A549 (cell line): Measurements from ENCODE around the gene POLR3GL. TPM values are rescaled to one million over a fixed set of nuclear protein-coding genes. Genes with fewer than 3 reads are reported as not detected.

ENCODE experiments used
- ATAC-seq, 2 experiments: fragments of 200-7000 bp in 1 of 2; fragments of >200 bp in 1 of 2; cut with Nextera tagmentation in 1 of 2; cut with Tn5 transposase in 1 of 2; 3 replicates each; pipeline versions ENCODE4 v1.8.0 to v1.9.1; 2018 to 2020; ENCODE audit warnings: mild to moderate bottlenecking in 1 of 2, moderate library complexity in 1 of 2
- CTCF ChIA-PET: fragments of 300-600 bp; sonication (Branson Sonifier 250); formaldehyde crosslinking; extraction: SDS; loops from one replicate; lab custom pipeline; 2021; ENCODE audit warnings: antibody characterized with exemption, inconsistent platforms; lab: Yijun Ruan, JAX
- POLR2A ChIA-PET: fragments of 350-600 bp; formaldehyde crosslinking; extraction: SDS; loops from one replicate; lab custom pipeline; 2021; ENCODE audit warnings: antibody characterized with exemption, inconsistent platforms; lab: Yijun Ruan, JAX
- DNase-seq, 2 experiments: peaks; one replicate each; pipeline versions ENCODE4 v3.0.0 to v3.0.0-alpha.2; 2011 to 2016; ENCODE audit warnings: low read depth in 1 of 2, low spot score in 1 of 2
- FAIRE-seq: peaks from 2 replicates; lab custom pipeline; 2011; peaks lifted over from hg19 to GRCh38; lab: Jason Lieb, UNC
- H3K27ac ChIP-seq, 2 experiments: fragments of >200 bp; sonication (Bioruptor Twin); formaldehyde crosslinking; 3 replicates each; pipeline ENCODE4 v1.5.1; 2016 to 2017
- H3K4me1 ChIP-seq: fragments of >200 bp; sonication (Bioruptor Twin); formaldehyde crosslinking; 3 replicates; pipeline ENCODE4 v1.6.1; 2016
- H3K4me2 ChIP-seq: fragments of >200 bp; sonication (Bioruptor Twin); formaldehyde crosslinking; 3 replicates; pipeline ENCODE4 v1.6.1; 2016
- H3K4me3 ChIP-seq: fragments of >200 bp; sonication (Bioruptor Twin); formaldehyde crosslinking; 3 replicates; pipeline ENCODE4 v1.5.1; 2016
- H3K9me3 ChIP-seq: fragments of >200 bp; sonication (Bioruptor Twin); formaldehyde crosslinking; 3 replicates; pipeline ENCODE4 v1.6.1; 2016
- BHLHE40 ChIP-seq: IDR thresholded peaks from 2 replicates; pipeline ENCODE4 v1.6.1; 2012; ENCODE audit warnings: low read depth, low read length, inconsistent platforms
- CBX2 ChIP-seq: fragments of 200-600 bp; sonication (generic); IDR thresholded peaks from 2 replicates; pipeline ENCODE4 v1.6.1; 2016; ENCODE audit warnings: low read depth, mild to moderate bottlenecking, borderline replicate concordance
- CBX8 ChIP-seq: fragments of 200-600 bp; sonication (generic); IDR thresholded peaks from 2 replicates; pipeline ENCODE4 v1.6.1; 2016
- EP300 ChIP-seq, 2 experiments: fragments of >200 bp; sonication (Bioruptor Twin); formaldehyde crosslinking; IDR thresholded peaks; 2 replicates in 1 of 2; 3 replicates in 1 of 2; pipeline ENCODE4 v1.6.1; 2016 to 2017
- ESRRA ChIP-seq: fragments of 150-350 bp; IDR thresholded peaks from 2 replicates; pipeline ENCODE4 v1.6.1; 2014; ENCODE audit warnings: mild to moderate bottlenecking, low read length, borderline replicate concordance
- FOXS1 ChIP-seq: fragments of 250-450 bp; sonication (Bioruptor Pico); IDR thresholded peaks from 2 replicates; pipeline ENCODE4 v1.5.0; 2020; ENCODE audit warnings: mild to moderate bottlenecking, moderate library complexity
- GATA3 ChIP-seq: IDR thresholded peaks from 2 replicates; pipeline ENCODE4 v1.6.1; 2012; ENCODE audit warnings: borderline replicate concordance
- HOXA7 ChIP-seq: fragments of 250-450 bp; sonication (Bioruptor Pico); IDR thresholded peaks from 2 replicates; pipeline ENCODE4 v1.5.0; 2020; ENCODE audit warnings: mild to moderate bottlenecking, moderate library complexity
- JUNB ChIP-seq: fragments of >200 bp; sonication (Bioruptor Twin); formaldehyde crosslinking; IDR thresholded peaks from 2 replicates; pipeline ENCODE4 v1.6.1; 2016
- KDM5A ChIP-seq: fragments of 200-600 bp; sonication (generic); IDR thresholded peaks from 2 replicates; pipeline ENCODE4 v1.6.1; 2016; ENCODE audit warnings: antibody characterized with exemption, mild to moderate bottlenecking
- MAZ ChIP-seq: fragments of 150-350 bp; IDR thresholded peaks from 2 replicates; pipeline ENCODE4 v1.6.1; 2014; ENCODE audit warnings: antibody characterized with exemption, low read depth, low read length, borderline replicate concordance
- NFE2L2 ChIP-seq: fragments of 150-350 bp; conservative IDR thresholded peaks from 2 replicates; pipeline ENCODE4 v1.6.1; 2014; ENCODE audit warnings: low read length
- PHF8 ChIP-seq: fragments of 200-600 bp; sonication (generic); IDR thresholded peaks from 2 replicates; pipeline ENCODE4 v1.6.1; 2016; ENCODE audit warnings: low read depth, mild to moderate bottlenecking, antibody characterized with exemption, moderate library complexity, borderline replicate concordance
- POLR2AphosphoS2 ChIP-seq: conservative IDR thresholded peaks from 2 replicates; pipeline ENCODE4 v1.6.1; 2012; ENCODE audit warnings: low read length, improper control_type of control experiment, inconsistent platforms
- RARB ChIP-seq: fragments of 250-450 bp; sonication (Bioruptor Pico); IDR thresholded peaks from 2 replicates; pipeline ENCODE4 v1.8.0; 2021; ENCODE audit warnings: mild to moderate bottlenecking, moderate library complexity
- SMC3 ChIP-seq: fragments of >200 bp; sonication (Bioruptor Twin); formaldehyde crosslinking; IDR thresholded peaks from 3 replicates; pipeline ENCODE4 v1.6.1; 2018; ENCODE audit warnings: inconsistent platforms
- SREBF2 ChIP-seq: fragments of 450-650 bp; IDR thresholded peaks from 2 replicates; pipeline ENCODE4 v1.6.1; 2014; ENCODE audit warnings: mild to moderate bottlenecking, moderate library complexity
- TFCP2L1 ChIP-seq: fragments of 250-450 bp; sonication (Bioruptor Pico); IDR thresholded peaks from 2 replicates; pipeline ENCODE4 v1.5.0; 2021; ENCODE audit warnings: mild to moderate bottlenecking
- TP53 ChIP-seq: fragments of 250-450 bp; sonication (Bioruptor Pico); IDR thresholded peaks from 2 replicates; pipeline ENCODE4 v1.5.0; 2021; ENCODE audit warnings: mild to moderate bottlenecking, moderate library complexity
- ZC3H11A ChIP-seq: fragments of 450-650 bp; IDR thresholded peaks from 2 replicates; pipeline ENCODE4 v1.6.1; 2014; ENCODE audit warnings: antibody characterized with exemption, mild to moderate bottlenecking
- ZFP36 ChIP-seq: fragments of 450-650 bp; IDR thresholded peaks from 2 replicates; pipeline ENCODE4 v1.6.1; 2014; ENCODE audit warnings: borderline replicate concordance; ENCODE audit not compliant: partially characterized antibody
- ZNF302 ChIP-seq: fragments of 250-450 bp; sonication (Bioruptor Pico); IDR thresholded peaks from 2 replicates; pipeline ENCODE4 v1.9.0; 2021; ENCODE audit warnings: inconsistent platforms, mild to moderate bottlenecking, moderate library complexity
- WGBS: methylation state at CpG from one replicate; pipeline ENCODE4 v1.1.6; 2017; ENCODE audit errors: missing lambda C conversion rate; 5-methylcytosine and 5-hydroxymethylcytosine counted together
- polyA plus RNA-seq, 4 experiments: library from polyadenylated mRNA; depleted of rRNA in 3 of 4; stranded (reverse); fragments of >200 nt; fragmentation: RNase III in 1 of 4; extraction: RNeasy Plus Mini Kit Qiagen cat#74134 plus additional on column Dnase treatment in 1 of 4; gene quantifications; 2 replicates in 3 of 4; 3 replicates in 1 of 4; pipeline ENCODE4 v1.2.3, GENCODE V29; 2011 to 2017
- TF ChIP-seq, protein P1 (sequence below): fragments of >200 bp; sonication (Bioruptor Twin); formaldehyde crosslinking; IDR thresholded peaks from 3 replicates; pipeline ENCODE4 v1.5.1; 2016
- TF ChIP-seq, protein P2 (sequence below): fragments of 150-350 bp; IDR thresholded peaks from 2 replicates; pipeline ENCODE4 v1.6.1; 2014; ENCODE audit warnings: low read depth, mild to moderate bottlenecking, low read length
- TF ChIP-seq, protein P3 (sequence below): IDR thresholded peaks from 2 replicates; pipeline ENCODE4 v1.6.1; 2012; ENCODE audit warnings: low read depth, borderline replicate concordance
- TF ChIP-seq, protein P4 (sequence below): IDR thresholded peaks from 2 replicates; pipeline ENCODE4 v1.6.1; 2012

POLR3GL gene
- polyA plus RNA-seq, 2 of the 4 experiments (the other 2 are of a cell fraction) = 12.6 to 15.7 TPM

DNA sequence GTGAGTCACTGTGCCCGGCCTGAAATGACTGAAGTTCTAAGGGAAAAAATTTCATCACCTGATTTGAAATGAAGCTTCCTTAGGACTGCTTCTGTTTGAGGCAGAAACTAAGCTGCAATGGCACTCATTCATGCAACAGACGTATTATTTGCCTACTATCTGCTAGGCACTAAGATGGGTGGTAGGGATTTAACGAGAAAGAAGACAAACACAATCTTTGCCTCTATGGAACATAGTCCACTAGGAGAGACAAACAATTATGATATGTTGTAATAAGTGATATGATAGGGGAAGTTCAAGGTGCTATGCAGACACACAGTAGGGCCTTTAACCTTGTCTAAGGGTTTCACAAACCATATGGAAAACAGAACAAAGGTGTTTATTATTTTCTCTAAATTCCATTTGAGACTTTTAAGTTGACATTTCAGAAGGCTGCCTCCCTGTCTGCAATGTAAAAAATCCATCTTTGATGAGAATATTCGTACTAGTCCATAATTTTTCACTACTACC lies 18.0 kb upstream of the POLR3GL start:
- no peak for FAIRE-seq
- H3K27ac ChIP-seq = no peak overlapping the region
- ChIA-PET POLR2A (interaction anchor here (1.0 to 1.2 kb wide), 2 partner anchors 10 to 19 kb away, joined by 3 read pairs; partner anchors contain the start of gene RBM8A), CTCF (interaction anchor here (1.0 kb wide), 1 partner anchor 55 kb away, joined by 3 read pairs; no protein-coding TSS in a partner anchor)
- no peak for ATAC-seq
- H3K4me2 ChIP-seq = no peak overlapping the region
- no peaks in the 10 kb centered on the region for H3K9me3 ChIP-seq
- no peak for TF ChIP-seq GATA3
- TF ChIP-seq TP53 (CRISPR knock-in tag) = no peak
- TF ChIP-seq JUNB = no peak
- no peak for TF ChIP-seq ESRRA
- TF ChIP-seq CBX2 = no peak
- TF ChIP-seq, protein P1, sequence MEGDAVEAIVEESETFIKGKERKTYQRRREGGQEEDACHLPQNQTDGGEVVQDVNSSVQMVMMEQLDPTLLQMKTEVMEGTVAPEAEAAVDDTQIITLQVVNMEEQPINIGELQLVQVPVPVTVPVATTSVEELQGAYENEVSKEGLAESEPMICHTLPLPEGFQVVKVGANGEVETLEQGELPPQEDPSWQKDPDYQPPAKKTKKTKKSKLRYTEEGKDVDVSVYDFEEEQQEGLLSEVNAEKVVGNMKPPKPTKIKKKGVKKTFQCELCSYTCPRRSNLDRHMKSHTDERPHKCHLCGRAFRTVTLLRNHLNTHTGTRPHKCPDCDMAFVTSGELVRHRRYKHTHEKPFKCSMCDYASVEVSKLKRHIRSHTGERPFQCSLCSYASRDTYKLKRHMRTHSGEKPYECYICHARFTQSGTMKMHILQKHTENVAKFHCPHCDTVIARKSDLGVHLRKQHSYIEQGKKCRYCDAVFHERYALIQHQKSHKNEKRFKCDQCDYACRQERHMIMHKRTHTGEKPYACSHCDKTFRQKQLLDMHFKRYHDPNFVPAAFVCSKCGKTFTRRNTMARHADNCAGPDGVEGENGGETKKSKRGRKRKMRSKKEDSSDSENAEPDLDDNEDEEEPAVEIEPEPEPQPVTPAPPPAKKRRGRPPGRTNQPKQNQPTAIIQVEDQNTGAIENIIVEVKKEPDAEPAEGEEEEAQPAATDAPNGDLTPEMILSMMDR = no peak
- no peak for TF ChIP-seq SMC3
- TF ChIP-seq BHLHE40 = no peak
- TF ChIP-seq, protein P2, sequence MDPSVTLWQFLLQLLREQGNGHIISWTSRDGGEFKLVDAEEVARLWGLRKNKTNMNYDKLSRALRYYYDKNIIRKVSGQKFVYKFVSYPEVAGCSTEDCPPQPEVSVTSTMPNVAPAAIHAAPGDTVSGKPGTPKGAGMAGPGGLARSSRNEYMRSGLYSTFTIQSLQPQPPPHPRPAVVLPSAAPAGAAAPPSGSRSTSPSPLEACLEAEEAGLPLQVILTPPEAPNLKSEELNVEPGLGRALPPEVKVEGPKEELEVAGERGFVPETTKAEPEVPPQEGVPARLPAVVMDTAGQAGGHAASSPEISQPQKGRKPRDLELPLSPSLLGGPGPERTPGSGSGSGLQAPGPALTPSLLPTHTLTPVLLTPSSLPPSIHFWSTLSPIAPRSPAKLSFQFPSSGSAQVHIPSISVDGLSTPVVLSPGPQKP = no peak
- TF ChIP-seq, protein P3, sequence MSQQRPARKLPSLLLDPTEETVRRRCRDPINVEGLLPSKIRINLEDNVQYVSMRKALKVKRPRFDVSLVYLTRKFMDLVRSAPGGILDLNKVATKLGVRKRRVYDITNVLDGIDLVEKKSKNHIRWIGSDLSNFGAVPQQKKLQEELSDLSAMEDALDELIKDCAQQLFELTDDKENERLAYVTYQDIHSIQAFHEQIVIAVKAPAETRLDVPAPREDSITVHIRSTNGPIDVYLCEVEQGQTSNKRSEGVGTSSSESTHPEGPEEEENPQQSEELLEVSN = no peak
- no peak for TF ChIP-seq FOXS1 (CRISPR knock-in tag)
- no peak for TF ChIP-seq CBX8
- TF ChIP-seq TFCP2L1 (CRISPR knock-in tag) = no peak
- TF ChIP-seq HOXA7 (CRISPR knock-in tag) = no peak
- no peak for TF ChIP-seq POLR2AphosphoS2
- no peak for TF ChIP-seq KDM5A
- TF ChIP-seq RARB = no peak
- TF ChIP-seq ZC3H11A = no peak
- no peak overlapping the region for H3K4me3 ChIP-seq
- H3K4me1 ChIP-seq = no peaks in the 10 kb centered on the region
- DNase-seq = no peak
- WGBS = 85% methylated on average over 4 of the region's 4 CpGs

DNA sequence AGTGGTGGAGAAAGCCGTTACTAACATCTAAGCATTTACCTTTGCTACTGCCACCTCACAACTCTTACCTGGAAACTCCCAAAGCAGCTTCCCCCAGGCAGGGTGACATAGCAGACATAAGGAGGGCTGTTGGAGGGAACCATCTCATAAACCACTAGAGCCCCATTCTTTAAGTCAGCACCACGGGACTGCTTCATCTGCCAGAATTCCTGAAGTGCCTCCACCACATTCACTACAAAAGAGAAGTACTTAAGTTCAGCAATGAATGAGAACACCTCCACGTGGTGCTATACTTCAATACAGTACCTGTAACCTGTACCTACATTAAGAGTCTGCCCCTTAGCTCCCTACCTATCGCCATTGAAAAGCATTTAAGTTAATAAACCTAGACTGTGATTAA lies 16.9 kb upstream of the POLR3GL start:
- DNase-seq (no peak), ATAC-seq (no peak), FAIRE-seq (no peak)
- TF ChIP-seq ZNF302 (no peak), SREBF2 (no peak), PHF8 (no peak), GATA3 (no peak), NFE2L2 (no peak), MAZ (no peak), ZFP36 (no peak), RARB (no peak), ESRRA (no peak), POLR2AphosphoS2 (no peak), EP300 (IDR thresholded peaks at IDR 0.05) (no peak), ZC3H11A (no peak)
- TF ChIP-seq, protein P1 = no peak
- TF ChIP-seq, protein P4, sequence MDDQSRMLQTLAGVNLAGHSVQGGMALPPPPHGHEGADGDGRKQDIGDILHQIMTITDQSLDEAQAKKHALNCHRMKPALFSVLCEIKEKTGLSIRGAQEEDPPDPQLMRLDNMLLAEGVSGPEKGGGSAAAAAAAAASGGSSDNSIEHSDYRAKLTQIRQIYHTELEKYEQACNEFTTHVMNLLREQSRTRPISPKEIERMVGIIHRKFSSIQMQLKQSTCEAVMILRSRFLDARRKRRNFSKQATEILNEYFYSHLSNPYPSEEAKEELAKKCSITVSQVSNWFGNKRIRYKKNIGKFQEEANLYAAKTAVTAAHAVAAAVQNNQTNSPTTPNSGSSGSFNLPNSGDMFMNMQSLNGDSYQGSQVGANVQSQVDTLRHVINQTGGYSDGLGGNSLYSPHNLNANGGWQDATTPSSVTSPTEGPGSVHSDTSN = no peak
- TF ChIP-seq, protein P3 = no peak
- ChIA-PET CTCF (interaction anchor here (1.0 to 1.2 kb wide), 2 partner anchors 17 to 103 kb away, joined by 4 to 5 read pairs; partner anchors contain the start of genes ANKRD34A, NUDT17 and POLR3GL), POLR2A (no interaction called here)
- Histone ChIP-seq H3K4me3 (no peak overlapping the region), H3K27ac (no peak overlapping the region), H3K9me3 (no peaks in the 10 kb centered on the region), H3K4me2 (no peak overlapping the region), H3K4me1 (no peaks in the 10 kb centered on the region)
- 88% methylated on average over 4 of the region's 4 CpGs for WGBS
